ENCODE measurements around the gene CELF5. TPM values are rescaled to one million over a fixed set of nuclear protein-coding genes. Genes with fewer than 3 reads are reported as not detected.
"Not testable (repeated sequence)": the region's sequence is repeated elsewhere in the genome, so short reads cannot be mapped to it uniquely, and the experiment has no call there.

Gene CELF5
- total RNA-seq, 1 donor from 2014 or later = 0.15 TPM

DNA sequence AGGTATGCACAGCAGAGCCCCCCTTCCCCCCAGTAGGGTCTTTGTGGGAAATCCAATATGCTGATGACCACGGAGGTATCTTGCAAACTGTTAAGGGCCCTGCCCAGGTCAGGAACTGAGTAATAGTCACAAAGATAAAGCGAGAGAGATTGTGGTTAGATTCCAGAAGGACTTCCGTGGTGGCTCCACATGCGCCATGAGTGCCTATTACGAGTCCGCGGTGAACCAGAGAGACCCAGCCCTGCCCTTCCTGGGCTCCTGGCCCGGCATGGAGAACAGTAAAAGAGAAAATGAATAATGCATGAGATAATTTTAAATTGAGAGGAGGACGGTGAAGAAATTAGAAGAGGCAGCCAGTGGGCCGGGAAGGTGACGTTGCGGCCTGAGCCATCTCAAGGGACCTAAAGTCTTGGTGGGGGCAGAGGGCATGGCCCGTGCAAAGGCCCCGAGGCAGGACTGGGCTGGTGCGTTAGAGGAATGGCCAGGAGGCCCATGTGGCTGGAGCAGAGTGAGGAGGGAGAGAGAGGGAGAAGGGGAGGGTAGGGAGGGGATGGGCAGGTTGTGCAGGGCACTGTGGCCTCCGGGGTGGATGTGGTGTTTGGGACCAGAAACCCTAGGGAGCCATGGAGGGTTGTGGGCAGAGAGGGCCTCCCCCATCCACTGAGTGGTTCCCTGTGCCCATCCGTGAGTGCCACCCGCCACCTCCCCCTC is 95.3 kb downstream of the CELF5 start:
- intact Hi-C loops (cut with micrococcal nuclease) = no loop called here

DNA sequence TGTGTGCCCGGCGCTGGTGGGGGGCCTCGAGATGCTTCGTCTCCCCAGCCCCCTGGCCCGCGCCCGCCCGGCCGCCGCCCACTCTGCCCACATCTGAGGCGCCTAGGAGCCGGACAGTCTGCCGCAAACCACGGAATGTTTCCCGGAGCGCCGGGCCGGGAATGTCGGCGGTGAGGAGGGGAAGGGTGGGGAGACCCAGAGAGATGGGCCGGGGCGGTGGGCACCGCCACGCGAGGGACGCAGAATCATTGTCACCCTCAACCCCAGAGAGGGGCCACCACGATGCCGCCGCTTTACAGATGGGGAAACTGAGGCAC is 95.9 kb downstream of the CELF5 start:
- intact Hi-C loops (cut with micrococcal nuclease) = no loop called here

DNA sequence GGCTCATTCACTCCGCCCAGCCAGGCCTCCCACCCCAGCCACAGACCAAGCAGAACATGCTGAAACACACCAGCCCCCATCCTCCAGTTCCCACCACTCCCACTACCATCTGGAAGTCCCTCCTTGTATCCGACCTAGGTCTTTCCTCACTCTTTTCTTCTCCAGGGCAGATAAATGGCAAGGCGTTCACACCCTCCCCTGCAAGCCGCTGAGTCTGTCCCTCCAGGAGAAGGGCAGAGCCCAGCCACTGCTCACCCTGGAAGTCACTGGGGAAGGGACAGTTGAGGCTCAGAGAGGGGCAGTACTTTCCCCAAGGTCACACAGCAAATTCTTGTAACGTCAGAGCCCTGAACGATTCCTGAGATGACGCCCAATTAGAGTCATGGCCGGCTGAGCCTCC is 96.4 kb downstream of the CELF5 start:
- intact Hi-C loops (cut with micrococcal nuclease) = no loop called here

DNA sequence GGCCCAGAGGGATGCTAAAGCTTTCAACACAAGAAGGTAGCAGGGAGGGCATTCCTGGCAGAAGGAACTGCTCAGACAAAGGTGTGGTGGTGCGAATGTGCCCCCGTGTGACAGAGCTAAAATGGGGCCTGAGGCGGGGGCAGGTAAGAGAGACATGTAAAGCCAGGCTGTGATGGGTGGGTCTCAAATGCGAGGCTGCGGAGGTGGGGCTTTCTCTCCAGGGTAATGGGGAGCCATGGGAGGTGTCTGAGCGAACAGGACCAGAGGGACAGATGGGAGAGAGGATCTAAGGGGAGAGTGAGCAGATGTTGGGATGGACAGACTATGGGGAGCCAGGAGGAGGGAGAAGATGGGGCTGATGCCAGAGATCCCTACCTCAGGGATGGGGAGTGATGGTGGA is 97.2 kb downstream of the CELF5 start:
- intact Hi-C loops (cut with micrococcal nuclease) = no loop called here

DNA sequence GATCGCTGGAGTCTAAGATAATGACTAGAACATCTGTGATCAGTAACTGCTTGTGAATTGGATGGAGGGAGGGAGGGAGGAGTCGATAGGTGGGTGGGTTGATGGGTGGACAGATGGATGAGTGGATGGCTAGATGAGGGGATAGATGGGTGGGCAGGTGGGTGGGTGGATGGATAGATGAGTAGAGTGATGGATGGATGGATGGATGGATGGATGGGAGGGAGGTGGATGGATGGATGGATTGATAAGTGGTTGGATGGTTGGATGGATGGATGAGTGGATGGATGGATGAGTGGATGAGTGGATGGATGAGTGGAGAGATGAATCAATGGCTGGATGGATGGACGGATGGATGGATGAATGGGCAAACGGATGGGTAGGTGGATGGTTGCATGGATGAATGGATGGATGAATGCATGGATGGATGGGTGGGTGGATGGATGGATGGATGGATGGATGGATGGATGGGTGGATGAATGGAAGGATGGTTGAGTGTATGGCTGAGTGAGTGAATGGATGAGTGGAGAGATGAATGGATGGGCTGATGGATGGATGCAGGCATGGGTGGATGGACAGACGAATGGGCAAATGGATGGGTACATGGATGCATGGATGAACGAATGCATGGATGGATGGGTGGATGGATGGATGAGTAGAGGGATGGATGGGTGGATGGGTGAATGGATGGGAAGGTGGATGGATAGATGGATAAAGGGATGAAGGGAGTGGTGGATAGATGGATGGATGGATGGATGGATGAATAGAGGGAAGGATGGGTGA is 97.9 kb downstream of the CELF5 start:
- intact Hi-C loops (cut with micrococcal nuclease) = no loop called here

DNA sequence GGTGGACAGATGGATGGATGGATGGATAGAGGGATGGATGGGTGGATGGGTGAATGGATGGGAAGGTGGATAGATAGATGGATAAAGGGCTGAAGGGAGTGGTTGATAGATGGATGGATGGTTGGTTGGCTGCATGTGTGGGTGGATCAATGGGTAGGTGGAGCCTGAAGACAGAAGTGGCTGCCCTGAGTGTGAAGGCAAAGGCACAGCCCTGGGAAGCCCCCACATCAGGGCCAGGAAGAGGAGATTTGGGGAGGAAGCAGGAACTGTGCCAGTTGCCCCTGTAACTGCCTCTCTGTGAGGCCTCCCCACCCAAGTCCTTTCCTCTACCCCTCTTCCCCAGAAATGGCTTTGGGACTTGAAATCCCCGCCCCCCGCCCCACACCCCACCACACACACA is 98.6 kb downstream of the CELF5 start:
- intact Hi-C loops (cut with micrococcal nuclease) = no loop called here

DNA sequence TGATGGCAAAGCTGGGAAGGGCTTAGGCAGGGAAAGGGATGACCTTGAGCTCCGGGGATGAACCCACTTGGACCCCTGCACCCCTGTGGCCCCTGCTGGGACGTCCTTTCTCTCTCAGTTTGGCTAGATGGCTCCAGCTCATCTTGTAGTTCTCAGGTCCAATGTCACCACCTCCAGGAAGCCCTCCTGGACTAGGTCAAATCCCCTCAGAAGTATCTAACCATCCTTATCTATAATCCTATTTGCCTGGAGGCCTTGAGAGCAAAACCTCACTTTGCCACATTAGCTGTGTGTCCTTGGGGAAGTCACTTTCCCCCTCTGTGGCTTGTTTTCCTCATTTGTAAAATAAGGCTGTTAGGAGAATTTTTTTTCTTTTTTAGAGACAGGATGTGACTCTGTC is 99.2 kb downstream of the CELF5 start:
- intact Hi-C loops (cut with micrococcal nuclease) = no loop called here

DNA sequence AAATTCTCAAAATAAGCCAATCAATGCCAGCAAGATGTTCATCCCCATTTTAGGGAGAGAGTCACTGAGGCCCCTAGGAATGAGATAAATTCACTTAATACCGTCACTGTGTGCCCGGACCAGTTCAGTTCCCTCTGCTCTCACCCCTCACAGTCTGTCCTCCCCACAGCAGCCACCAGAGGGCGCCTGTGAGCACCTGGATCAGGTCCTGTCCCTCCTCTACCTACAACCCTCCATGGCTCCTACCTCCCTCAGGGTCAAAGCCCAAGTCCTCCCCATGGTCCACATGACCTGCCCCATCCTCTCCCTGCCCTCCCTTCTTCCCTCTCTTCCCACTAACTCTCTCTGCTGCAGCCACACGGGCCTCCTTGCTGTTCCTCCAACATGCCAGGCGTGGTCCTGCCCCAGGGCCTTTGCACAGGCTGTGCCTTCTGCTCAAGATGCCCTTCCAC is 100.0 kb downstream of the CELF5 start:
- intact Hi-C loops (cut with micrococcal nuclease) = no loop called here

DNA sequence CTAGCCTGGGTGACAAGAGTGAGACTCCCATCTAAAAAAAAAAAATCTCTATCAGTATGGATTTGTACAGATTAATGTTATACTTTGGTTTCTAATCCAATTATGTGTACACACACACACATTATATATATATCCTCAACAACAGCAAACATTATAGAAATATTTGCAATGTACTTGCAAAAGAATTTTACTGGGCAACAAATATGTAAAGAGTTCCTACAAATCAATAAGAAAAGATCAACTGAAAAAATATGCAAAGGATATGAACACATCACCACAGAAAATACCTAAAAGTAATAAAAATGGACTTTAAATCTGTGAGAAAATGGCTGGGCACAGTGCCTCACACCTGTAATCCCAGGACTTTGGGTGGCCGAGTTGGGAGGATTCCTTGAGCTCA is 101.0 kb downstream of the CELF5 start:
- intact Hi-C loops (cut with micrococcal nuclease) = no loop called here

DNA sequence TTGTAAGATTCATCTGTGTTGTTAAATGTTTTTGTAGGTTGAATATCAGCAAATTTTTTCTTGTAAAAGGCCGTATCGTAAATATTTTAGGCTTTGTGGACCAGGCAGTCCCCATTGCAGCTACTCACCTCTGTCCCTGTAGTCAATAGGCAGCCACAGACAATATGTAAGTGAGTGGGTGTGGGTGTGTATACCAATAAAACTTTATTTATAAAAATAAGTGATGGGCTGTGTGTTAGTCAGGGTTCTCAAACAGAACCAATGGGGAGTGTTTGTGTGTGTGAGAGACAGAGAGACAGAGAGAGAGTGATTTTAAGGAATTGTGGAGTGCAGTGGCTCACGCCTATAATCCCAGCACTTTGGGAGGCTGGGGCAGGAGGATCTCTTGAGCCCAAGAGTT is 104.3 kb downstream of the CELF5 start:
- intact Hi-C loops (cut with micrococcal nuclease) = no loop called here

DNA sequence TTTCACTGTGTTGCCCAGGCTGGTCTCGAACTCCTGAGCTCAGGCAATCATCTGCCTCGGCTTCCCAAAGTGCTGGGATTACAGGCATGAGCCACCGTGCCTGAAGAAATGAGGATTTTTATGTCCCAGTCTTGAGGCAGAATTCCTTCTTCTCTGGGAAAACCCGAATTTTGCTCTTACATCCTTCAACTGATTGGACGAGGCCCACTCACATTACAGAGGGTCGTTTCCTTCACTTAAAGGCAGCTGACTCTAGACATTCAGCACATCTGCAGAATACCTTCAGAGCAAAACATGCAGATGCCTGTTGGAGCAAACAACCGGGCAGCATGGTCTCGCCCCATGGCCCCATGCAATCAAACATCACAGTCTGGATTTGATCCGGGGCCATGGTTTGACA is 105.6 kb downstream of the CELF5 start:
- intact Hi-C loops (cut with micrococcal nuclease) = no loop called here

DNA sequence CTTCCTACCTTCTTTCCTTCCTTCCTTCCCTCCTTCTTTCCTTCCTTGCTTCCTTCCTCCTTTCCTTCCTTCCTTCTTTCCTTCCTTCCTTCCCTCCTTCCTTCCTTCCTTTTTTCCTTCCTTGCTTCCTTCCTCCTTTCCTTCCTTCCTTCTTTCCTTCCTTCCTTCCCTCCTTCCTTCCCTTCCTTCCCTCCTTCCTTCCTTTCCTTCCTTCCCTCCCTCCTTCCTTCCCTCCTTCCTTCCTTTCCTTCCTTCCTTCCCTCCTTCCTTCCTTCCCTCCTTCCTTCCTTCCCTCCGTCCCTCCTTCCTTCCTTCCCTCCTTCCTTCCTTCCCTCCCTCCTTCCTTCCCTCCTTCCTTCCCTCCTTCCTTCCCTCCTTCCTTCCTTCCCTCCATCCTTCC is 107.8 kb downstream of the CELF5 start:
- intact Hi-C loops (cut with micrococcal nuclease) = not testable (repeated sequence)

DNA sequence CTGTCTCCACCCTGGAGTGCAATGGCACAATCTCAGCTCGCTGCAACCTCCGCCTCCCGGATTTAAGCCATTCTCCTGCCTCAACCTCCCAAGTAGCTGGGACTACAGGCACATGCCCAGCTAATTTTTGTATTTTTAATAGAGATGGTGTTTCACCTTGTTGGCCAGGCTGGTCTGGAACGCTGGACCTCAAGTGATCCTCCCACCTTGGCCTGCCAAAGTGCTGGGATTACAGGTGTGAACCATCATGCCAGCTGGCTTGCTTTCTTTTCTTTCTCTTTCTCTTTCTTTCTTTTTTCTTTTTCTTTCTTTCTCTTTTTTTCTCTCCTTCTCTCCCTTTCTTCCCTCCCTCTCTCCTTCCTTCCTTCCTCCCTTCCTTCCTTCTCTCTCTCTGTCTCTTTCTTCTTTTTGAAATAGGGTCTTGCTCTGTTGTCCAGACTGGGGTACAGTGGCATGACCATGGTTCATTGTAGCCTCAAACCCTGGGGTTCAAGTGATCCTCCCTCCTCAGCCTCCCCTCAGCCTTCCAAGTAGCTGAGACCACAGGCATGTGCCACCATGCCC is 108.6 kb downstream of the CELF5 start:
- intact Hi-C loops (cut with micrococcal nuclease) = no loop called here

DNA sequence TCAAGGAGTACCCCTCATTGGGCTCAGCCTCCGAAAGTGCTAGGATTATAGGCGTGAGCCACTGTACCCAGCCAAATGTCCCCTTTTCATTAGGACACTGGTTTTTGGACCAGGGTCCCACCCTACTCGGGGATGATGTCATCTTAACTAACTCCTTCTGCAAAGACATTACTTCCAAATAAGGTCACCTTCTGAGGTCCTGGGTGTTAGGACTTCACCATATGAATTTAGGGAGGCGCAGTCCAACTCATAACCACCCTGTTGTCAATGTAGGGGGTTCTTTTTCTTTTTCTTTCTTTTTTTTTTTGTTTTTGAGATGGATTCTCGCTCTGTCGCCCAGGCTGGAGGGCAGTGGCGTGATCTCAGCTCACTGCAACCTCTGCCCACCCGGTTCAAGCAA is 109.2 kb downstream of the CELF5 start:
- intact Hi-C loops (cut with micrococcal nuclease) = no loop called here

DNA sequence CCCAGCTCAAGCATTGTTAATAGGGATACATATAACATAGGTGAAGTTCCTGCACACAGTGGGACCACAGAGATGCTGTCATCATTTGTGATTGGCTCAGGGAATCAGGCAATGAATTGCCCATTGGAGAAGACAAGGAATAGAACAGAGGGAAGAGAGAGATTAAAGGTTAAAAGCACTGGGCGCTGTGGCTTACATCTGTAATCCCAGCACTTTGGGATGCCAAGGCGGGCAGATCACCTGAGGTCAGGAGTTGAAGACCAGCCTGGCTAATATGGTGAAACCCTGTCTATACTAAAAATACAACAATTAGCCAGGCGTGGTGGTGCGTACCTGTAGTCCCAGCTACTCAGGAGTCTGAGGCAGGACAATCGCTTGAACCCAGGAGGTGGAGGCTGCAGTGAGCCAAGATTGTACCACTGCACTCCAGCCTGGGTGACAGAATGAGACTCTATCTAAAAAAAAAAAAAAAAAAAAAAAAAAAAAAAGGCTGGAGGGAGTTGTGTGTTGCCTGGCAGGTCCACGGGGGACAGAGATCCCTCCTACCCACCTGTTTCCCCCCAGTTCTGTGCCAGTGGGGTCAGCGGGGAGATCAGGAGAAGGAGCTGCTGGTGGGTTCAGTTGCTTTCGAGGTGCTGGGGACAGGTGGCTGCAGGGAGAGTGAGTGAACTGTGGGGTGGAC is 110.4 kb downstream of the CELF5 start:
- intact Hi-C loops (cut with micrococcal nuclease) = not testable (repeated sequence)

DNA sequence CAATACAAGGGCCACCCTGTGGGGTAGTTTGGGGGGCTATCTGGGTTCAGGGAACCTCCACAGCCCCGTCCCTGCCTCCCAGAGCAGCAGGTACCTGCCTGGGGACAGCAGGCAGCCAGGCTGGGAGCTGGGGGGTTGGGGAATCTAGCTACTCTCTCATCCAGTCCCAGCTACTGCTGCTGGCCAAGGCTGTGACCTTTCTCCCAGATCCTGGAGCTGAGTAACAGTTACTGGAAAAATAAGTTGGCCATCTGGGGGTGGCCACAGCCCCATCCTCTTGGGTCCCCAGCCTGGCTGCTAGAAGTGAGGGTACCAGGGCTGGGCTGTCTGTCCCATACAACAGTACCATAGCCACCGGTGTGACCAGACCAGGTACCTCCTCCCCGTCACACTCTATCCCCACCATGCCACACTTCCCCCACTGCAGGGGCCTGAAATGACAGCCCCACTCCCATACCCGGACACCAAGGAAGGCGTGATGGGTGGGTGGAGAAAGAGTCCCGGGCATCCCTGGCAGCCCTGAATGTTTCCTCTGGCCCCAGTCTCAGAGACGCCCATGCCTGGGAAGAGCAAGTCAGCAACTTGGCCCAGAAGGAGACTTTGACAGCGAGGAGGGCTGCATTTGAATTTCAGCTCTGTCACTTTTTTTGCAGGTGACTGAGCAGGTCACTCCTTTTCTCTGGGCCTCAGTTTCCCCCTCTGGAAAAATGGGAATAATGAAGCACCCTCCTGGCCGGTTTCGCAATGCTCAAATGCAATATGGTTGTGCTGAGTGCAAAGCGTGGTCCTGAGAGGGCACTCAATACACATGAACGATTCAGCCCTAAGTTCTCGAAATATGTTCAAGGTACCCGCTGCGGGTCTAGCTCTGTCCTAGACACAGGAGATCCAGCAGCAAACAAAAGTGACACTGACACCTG is 111.2 kb downstream of the CELF5 start:
- intact Hi-C loops (cut with micrococcal nuclease) = no loop called here

DNA sequence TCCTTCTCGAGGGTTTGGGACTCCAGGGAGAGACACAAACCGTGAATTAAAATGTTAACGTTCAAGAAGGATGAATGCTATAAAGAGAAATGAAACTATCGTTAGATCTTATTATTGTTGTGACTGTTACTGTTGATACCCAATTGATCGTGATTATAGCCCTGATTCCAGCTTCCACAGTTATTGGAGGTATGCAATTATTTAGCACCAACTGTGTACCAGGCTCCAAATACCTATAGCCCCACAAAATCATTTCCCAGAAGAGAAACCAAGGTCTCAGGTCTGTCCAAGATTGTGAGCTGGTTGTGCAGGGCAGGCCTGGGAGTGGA is 111.9 kb downstream of the CELF5 start:
- intact Hi-C loops (cut with micrococcal nuclease) = no loop called here

DNA sequence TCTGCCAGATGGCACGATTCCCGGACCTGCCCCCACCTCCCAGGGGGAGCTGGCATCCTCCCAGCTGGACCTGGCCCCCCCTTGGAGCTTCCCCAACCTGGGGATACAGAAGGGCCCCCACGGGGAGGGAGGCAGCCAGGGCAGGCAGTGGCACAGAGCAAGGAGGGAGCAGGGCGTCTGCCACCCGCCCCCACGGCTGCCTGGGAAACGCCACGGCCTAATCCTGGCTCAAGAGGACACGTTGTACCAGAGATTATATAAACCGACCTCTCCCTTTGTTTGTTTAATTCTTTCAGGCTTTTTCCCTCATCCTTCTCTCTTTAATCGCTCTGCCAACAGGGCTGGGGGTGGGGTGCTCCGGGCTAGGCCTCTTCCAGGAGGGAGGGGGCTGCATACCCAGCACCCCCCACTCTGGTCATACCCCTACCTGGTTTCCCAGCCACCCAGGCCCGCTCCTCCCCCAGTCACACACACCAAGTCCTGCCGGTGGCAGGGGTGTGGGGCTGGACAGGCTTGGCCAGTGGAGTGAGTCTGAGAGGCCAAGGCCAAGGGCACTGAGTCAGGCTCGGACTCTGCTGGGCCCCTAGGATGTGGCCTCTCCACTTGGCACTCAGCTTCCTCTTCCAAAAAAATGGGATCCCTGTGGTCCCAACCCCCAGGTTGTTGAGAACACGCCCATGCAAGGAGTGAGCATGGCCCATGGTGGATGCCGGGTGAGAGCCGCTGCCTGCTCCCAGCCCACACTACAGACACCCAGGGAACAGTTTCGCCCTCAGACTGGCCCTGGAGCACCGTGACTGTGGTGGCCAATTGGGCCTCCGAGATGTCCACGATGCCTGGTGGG is 112.4 kb downstream of the CELF5 start:
- intact Hi-C loops (cut with micrococcal nuclease) = no loop called here

DNA sequence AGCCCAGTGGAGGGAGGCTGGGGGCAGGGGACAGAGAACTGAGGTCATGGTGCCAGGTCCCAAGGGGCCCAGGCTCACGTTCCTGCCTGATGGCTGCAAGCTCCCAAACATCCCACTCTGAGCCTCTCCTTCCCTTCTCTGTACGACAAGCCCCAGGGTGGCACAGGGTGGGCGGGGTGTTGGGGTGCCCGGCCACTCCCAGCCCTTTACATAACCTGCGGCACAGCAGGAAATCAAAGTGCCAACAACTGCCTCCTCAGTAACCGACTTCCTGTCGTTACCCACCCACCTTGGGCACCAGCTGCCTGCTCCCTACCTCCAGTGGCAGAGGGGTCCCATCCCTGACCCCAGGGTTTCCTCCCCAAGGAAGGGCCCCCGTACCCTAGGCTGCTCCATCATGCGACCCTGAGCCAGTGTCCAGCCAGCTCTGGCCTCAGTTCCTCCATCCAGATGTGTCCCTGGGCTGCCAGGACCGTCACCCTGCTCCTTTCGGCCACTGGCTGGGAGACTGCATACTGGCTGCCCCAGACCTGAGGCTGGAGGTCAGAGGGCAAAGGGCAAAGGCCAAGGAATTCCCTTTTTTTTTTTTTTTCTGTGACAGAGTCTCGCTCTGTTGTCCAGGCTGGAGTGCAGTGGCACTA is 114.2 kb downstream of the CELF5 start:
- intact Hi-C loops (cut with micrococcal nuclease) = no loop called here

DNA sequence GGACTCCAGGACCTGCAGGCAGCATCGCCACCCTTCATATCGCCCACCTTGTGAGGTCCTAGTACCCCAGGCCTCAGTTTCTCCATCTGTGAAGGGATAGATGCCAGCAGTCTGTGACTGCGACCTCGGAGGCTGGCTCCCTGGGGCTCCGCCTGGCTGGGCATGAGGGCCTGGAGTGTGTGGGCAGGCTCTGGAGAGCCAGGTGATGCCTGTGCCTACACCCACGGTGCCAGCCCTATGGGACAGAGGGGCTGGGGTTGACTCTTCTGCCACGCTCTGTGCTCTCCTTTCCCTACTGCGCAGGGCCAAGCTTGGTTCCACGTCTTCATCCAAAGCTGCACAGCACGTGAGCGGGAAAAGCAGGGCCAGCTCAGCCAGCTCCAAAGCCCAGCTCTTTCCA is 115.9 kb downstream of the CELF5 start:
- intact Hi-C loops (cut with micrococcal nuclease) = no loop called here

Data from T-helper 1 cell treated with Interleukin-12 subunit alpha and Interleukin-12 subunit beta and Interleukin-4 antibody, amounts not matched to agents 30 ng/mL and 1 ng/mL, for 36 hours (primary cell).